MM.1S (cell line): ENCODE results near the gene MPI.

Experiments
- DNase-seq: peaks from one replicate; pipeline ENCODE4 v3.0.0-alpha.2; 2015
- H2AFZ ChIP-seq: fragments of 300-600 bp; sonication (generic); 2 replicates; pipeline ENCODE4 v1.6.0; 2016; ENCODE audit warnings: antibody characterized with exemption, low read length
- H3F3A ChIP-seq: fragments of 300-600 bp; sonication (generic); 2 replicates; pipeline ENCODE4 v1.6.1; 2016; ENCODE audit warnings: mild to moderate bottlenecking, antibody characterized with exemption, low read length, moderate library complexity, mixed read lengths; ENCODE audit not compliant: insufficient read depth
- H3K27ac ChIP-seq: fragments of 300-600 bp; sonication (generic); 2 replicates; pipeline ENCODE4 v1.5.1; 2016; ENCODE audit warnings: mild to moderate bottlenecking, low read length
- H3K27me3 ChIP-seq: fragments of 300-600 bp; sonication (generic); replicated peaks from 2 replicates; pipeline ENCODE4 v1.6.0; 2016; ENCODE audit warnings: low read length; ENCODE audit not compliant: insufficient read depth
- H3K36me3 ChIP-seq: fragments of 300-600 bp; sonication (generic); replicated peaks from 2 replicates; pipeline ENCODE4 v1.6.1; 2016; ENCODE audit warnings: mild to moderate bottlenecking, low read length, mixed read lengths; ENCODE audit not compliant: insufficient read depth
- H3K4me1 ChIP-seq: fragments of 300-600 bp; sonication (generic); 2 replicates; pipeline ENCODE4 v1.6.1; 2016; ENCODE audit warnings: low read length, mixed read lengths
- H3K4me2 ChIP-seq: fragments of 300-600 bp; sonication (generic); 2 replicates; pipeline ENCODE4 v1.6.0; 2016; ENCODE audit warnings: low read depth, low read length
- H3K4me3 ChIP-seq: fragments of 300-600 bp; sonication (generic); 2 replicates; pipeline ENCODE4 v1.5.1; 2016; ENCODE audit warnings: low read length, mixed read lengths
- H3K79me2 ChIP-seq: fragments of 300-600 bp; sonication (generic); 2 replicates; pipeline ENCODE4 v1.6.1; 2016; ENCODE audit warnings: mixed run types, low read length, mixed read lengths
- H3K9ac ChIP-seq: fragments of 300-600 bp; sonication (generic); 2 replicates; pipeline ENCODE4 v1.6.1; 2016; ENCODE audit warnings: low read length, mixed read lengths
- H3K9me2 ChIP-seq: fragments of 300-600 bp; sonication (generic); replicated peaks from 2 replicates; pipeline ENCODE4 v1.6.1; 2016; ENCODE audit warnings: mild to moderate bottlenecking, low read length, mixed read lengths; ENCODE audit not compliant: insufficient read depth
- H3K9me3 ChIP-seq: fragments of 300-600 bp; sonication (generic); replicated peaks from 2 replicates; pipeline ENCODE4 v1.6.1; 2016; ENCODE audit warnings: mild to moderate bottlenecking, low read length, mixed read lengths; ENCODE audit not compliant: insufficient read depth
- H4K20me1 ChIP-seq: fragments of 300-600 bp; sonication (generic); 2 replicates; pipeline ENCODE4 v1.6.1; 2016; ENCODE audit warnings: mild to moderate bottlenecking, low read length, moderate library complexity, mixed read lengths; ENCODE audit not compliant: insufficient read depth
- EZH2 ChIP-seq: fragments of 300-600 bp; sonication (generic); optimal IDR thresholded peaks from 2 replicates; pipeline ENCODE3; 2017; ENCODE audit warnings: low read depth, mild to moderate bottlenecking, antibody characterized with exemption, low read length, mixed read lengths
- EZH2phosphoT487 ChIP-seq: fragments of 300-600 bp; sonication (generic); IDR thresholded peaks from 2 replicates; pipeline ENCODE4 v1.6.1; 2018; ENCODE audit warnings: antibody characterized with exemption, low read length
- TF ChIP-seq, protein P1 (sequence below): fragments of 300-600 bp; sonication (generic); IDR thresholded peaks from 2 replicates; pipeline ENCODE4 v1.5.1; 2016; ENCODE audit warnings: antibody characterized with exemption, low read length, mixed read lengths

MPI gene

DNA sequence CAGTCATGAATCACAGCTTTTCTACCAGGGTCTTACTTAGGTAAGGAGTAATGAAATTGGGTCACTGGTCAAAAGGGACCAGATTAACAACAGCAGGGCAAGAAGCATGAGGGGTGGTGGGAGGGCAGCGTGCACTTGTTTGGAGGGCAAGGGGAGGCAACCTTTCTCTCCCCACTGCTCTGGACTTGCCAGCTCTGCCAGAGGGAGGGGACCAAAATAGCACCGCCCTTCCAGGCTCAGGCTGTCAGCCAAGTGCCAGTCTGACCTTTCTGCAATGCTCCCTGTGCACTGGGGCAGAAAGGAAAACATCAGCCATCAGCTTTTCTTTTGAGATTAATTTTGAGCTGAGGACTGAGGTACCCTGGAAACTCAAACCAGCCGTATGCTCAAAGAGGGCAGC is 42.4 kb upstream of the MPI start:
- Histone ChIP-seq H3K9ac (no peak overlapping the region), H3K9me3 (no peaks in the 10 kb centered on the region), H3K27me3 (no peaks in the 10 kb centered on the region), H3F3A (peaks cover 14% of the 10 kb centered on the region), H3K4me1 (0 out of 2 replicates have a peak, but pooled peaks cover 3% of the 10 kb centered on the region), H3K9me2 (no peaks in the 10 kb centered on the region), H3K79me2 (peaks cover 7% of the 10 kb centered on the region; the same call in 1 of the 2 replicates), H4K20me1 (no peaks in the 10 kb centered on the region), H3K36me3 (no peaks in the 10 kb centered on the region), H3K4me2 (no peak overlapping the region), H2AFZ (no peak overlapping the region), H3K4me3 (no peak overlapping the region), H3K27ac (no peak overlapping the region)
- no peak for DNase-seq
- TF ChIP-seq EZH2phosphoT487 (no peak), EZH2 (no peak)
- TF ChIP-seq, protein P1, sequence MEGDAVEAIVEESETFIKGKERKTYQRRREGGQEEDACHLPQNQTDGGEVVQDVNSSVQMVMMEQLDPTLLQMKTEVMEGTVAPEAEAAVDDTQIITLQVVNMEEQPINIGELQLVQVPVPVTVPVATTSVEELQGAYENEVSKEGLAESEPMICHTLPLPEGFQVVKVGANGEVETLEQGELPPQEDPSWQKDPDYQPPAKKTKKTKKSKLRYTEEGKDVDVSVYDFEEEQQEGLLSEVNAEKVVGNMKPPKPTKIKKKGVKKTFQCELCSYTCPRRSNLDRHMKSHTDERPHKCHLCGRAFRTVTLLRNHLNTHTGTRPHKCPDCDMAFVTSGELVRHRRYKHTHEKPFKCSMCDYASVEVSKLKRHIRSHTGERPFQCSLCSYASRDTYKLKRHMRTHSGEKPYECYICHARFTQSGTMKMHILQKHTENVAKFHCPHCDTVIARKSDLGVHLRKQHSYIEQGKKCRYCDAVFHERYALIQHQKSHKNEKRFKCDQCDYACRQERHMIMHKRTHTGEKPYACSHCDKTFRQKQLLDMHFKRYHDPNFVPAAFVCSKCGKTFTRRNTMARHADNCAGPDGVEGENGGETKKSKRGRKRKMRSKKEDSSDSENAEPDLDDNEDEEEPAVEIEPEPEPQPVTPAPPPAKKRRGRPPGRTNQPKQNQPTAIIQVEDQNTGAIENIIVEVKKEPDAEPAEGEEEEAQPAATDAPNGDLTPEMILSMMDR = no peak

DNA sequence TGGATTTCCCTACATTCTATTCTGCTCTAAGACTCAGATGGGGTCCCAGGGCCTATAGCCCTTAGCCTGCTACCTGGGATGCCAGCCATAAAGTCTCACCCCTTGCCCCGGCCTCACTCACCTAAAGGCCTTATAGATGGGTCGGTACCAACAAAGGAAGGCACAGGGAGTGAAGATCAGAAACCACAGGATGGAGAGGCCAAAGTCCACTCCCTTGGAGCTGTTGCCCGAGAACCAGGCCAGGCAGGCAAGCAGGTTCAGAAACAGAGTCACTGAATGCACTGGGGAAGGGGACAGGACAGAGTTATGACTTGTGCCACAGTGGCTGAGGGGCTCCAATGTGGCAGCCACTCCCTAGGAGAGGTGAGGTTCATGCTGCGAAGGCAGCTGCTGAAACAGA is 39.4 kb upstream of the MPI start:
- H3K4me1 ChIP-seq = no peaks in the 10 kb centered on the region
- H3K4me3 ChIP-seq = no peak overlapping the region
- no peak for DNase-seq
- TF ChIP-seq EZH2phosphoT487 (no peak), EZH2 (no peak)
- TF ChIP-seq, protein P1 = no peak
- H3K4me2 ChIP-seq = no peak overlapping the region
- no peaks in the 10 kb centered on the region for H3K9me2 ChIP-seq
- H3K9me3 ChIP-seq = no peaks in the 10 kb centered on the region
- no peaks in the 10 kb centered on the region for H4K20me1 ChIP-seq
- no peaks in the 10 kb centered on the region for H3K27me3 ChIP-seq
- no peak overlapping the region for H3K27ac ChIP-seq
- no peak overlapping the region for H2AFZ ChIP-seq
- no peaks in the 10 kb centered on the region for H3F3A ChIP-seq
- peaks cover 7% of the 10 kb centered on the region; the same call in 1 of the 2 replicates for H3K79me2 ChIP-seq
- no peaks in the 10 kb centered on the region for H3K36me3 ChIP-seq
- no peak overlapping the region for H3K9ac ChIP-seq

- H4K20me1 ChIP-seq = no peaks in the 10 kb centered on the region
- no peak overlapping the region for H3K4me2 ChIP-seq
- H3K27me3 ChIP-seq = no peaks in the 10 kb centered on the region
- no peaks in the 10 kb centered on the region for H3F3A ChIP-seq
- no peak overlapping the region for H2AFZ ChIP-seq
- H3K9me3 ChIP-seq = no peaks in the 10 kb centered on the region
- no peak overlapping the region for H3K27ac ChIP-seq
- no peak overlapping the region for H3K9ac ChIP-seq
- TF ChIP-seq, protein P1 = no peak
- TF ChIP-seq EZH2 (no peak), EZH2phosphoT487 (no peak)
- H3K79me2 ChIP-seq = peaks cover 18% of the 10 kb centered on the region
- no peaks in the 10 kb centered on the region for H3K4me1 ChIP-seq
- H3K4me3 ChIP-seq = no peak overlapping the region
- no peak for DNase-seq
- no peaks in the 10 kb centered on the region for H3K36me3 ChIP-seq
- H3K9me2 ChIP-seq = no peaks in the 10 kb centered on the region
These were observed 37.9 kb upstream of the MPI start for GRCh38 chr15:74851960-74852359.
